ENCODE measurements around the gene PKD2. TPM values are rescaled to one million over a fixed set of nuclear protein-coding genes. Genes with fewer than 3 reads are reported as not detected.

Gene PKD2
- total RNA-seq, 1 donor from 2014 or later: 40.4 TPM

GRCh38 chr4:88006956-88007303 is 505 bp upstream of the PKD2 start:
- TF ChIP-seq EZH2 (IDR thresholded peaks at IDR 0.05) (no peak), CTCF (IDR thresholded peaks at IDR 0.05) (no peak), EZH2phosphoT487 (IDR thresholded peaks at IDR 0.05) (no peak)
- Histone ChIP-seq H3K79me2 (ENCODE audit: low read depth) (peaks cover 42% of the 10 kb centered on the region), H3K4me3 (peak overlapping the region; percentile 65)

DNA sequence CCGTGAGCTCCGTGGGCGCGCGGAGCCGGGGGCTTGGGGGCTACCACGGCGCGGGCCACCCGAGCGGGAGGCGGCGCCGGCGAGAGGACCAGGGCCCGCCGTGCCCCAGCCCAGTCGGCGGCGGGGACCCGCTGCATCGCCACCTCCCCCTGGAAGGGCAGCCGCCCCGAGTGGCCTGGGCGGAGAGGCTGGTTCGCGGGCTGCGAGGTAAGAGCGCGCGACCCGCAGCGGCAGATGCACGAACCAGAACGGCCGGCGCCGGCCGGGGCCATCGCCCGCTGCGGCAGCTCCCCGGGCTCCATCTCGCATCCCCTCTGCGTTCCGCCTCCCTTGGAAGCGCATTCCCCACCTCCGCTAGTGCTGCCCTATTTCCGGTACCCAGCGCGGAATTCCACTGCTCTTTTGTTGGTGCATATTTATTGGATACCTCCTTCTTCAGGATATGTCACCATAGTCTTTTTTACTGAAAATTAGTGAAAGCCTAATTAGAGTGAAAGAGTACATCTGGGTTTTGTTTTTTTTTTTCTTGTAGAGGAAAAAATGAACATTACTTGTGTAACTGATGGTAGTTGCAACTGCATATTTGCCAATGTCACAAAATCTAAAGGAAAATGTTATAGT is 797 bp downstream of the PKD2 start:
- Mint-ChIP-seq H3K36me3 (peaks cover 10% of the 10 kb centered on the region), H3K4me1 (peaks cover 45% of the 10 kb centered on the region), H3K27ac (peak overlapping the region; percentile 92), H3K9me3 (peaks cover 2% of the 10 kb centered on the region), H3K4me3 (peak overlapping the region; percentile 98), H3K27me3 (ENCODE audit: insufficient read depth, low read depth) (peaks cover 10% of the 10 kb centered on the region)
- peaks cover 34% of the 10 kb centered on the region for H3K4me1 ChIP-seq
- TF ChIP-seq EZH2 (IDR thresholded peaks at IDR 0.05): no peak
- no peak for TF ChIP-seq EZH2phosphoT487 (IDR thresholded peaks at IDR 0.05)
- no peak for TF ChIP-seq CTCF (IDR thresholded peaks at IDR 0.05)
- peak overlapping the region; percentile 60 for H3K9ac ChIP-seq
- H3K4me3 ChIP-seq: peak overlapping the region; percentile 65
- peak; percentile 75 for DNase-seq (ENCODE audit: low spot score)
- H3K9me3 ChIP-seq (ENCODE audit: low read depth): no peaks in the 10 kb centered on the region
- peak overlapping the region; percentile 78 for H2AFZ ChIP-seq (replicated peaks)
- H3K27me3 ChIP-seq: peaks cover 22% of the 10 kb centered on the region
- H3K27ac ChIP-seq: no peak overlapping the region
- H3K36me3 ChIP-seq: no peaks in the 10 kb centered on the region
- peaks cover 55% of the 10 kb centered on the region for H3K79me2 ChIP-seq (ENCODE audit: low read depth)
- H3F3A ChIP-seq (ENCODE audit: low read depth): peaks cover 10% of the 10 kb centered on the region
- H4K20me1 ChIP-seq (ENCODE audit: low read depth): peaks cover 50% of the 10 kb centered on the region
- H3K4me2 ChIP-seq: peak overlapping the region; percentile 92

More at GRCh38 chr4:88006956-88007303, 505 bp upstream of the PKD2 start:
- peaks cover 32% of the 10 kb centered on the region for H3K4me1 Mint-ChIP-seq
- H3K27me3 ChIP-seq: peaks cover 22% of the 10 kb centered on the region
- peaks cover 10% of the 10 kb centered on the region for H3F3A ChIP-seq (ENCODE audit: low read depth)
- H3K9ac ChIP-seq: no peak overlapping the region
- peak overlapping the region; percentile 81 for H3K4me2 ChIP-seq
- peaks cover 5% of the 10 kb centered on the region for H3K36me3 Mint-ChIP-seq
- no peaks in the 10 kb centered on the region for H3K9me3 ChIP-seq (ENCODE audit: low read depth)
- DNase-seq (ENCODE audit: low spot score): no peak
- H3K4me1 ChIP-seq: peaks cover 24% of the 10 kb centered on the region
- no peak overlapping the region for H3K27ac ChIP-seq
- H3K27me3 Mint-ChIP-seq (ENCODE audit: insufficient read depth, low read depth): peaks cover 10% of the 10 kb centered on the region
- H2AFZ ChIP-seq (replicated peaks): peak overlapping the region; percentile 91
- H3K4me3 Mint-ChIP-seq: peak overlapping the region; percentile 94
- H4K20me1 ChIP-seq (ENCODE audit: low read depth): peaks cover 37% of the 10 kb centered on the region
- no peaks in the 10 kb centered on the region for H3K36me3 ChIP-seq
- H3K9me3 Mint-ChIP-seq: peaks cover 2% of the 10 kb centered on the region
- peak overlapping the region; percentile 75 for H3K27ac Mint-ChIP-seq

DNA sequence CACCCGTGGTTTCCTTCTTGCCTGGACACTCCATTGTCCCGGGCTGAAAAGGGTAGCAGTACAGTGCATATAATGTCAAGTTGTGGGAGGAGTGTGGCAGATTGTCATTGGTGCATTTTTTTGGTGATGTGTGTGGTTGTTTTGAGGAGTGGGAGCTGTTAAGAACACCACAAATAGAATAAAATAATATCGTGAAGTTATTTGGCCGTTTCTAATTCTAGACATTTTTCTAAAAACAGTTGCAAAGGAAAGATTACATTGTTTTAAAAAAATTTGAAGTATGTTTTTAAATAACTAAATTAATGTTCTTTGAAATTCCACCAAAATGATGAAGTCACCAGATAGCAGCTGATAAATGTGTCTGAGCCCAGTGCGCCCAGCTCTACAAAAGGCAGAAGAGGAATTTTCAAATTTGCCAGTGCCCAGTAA is 1.3 kb downstream of the PKD2 start:
- peaks cover 10% of the 10 kb centered on the region for H3F3A ChIP-seq (ENCODE audit: low read depth)
- H3K9me3 ChIP-seq (ENCODE audit: low read depth): no peaks in the 10 kb centered on the region
- H2AFZ ChIP-seq (replicated peaks): no peak overlapping the region
- no peak for DNase-seq (ENCODE audit: low spot score)
- H3K9me3 Mint-ChIP-seq: peaks cover 3% of the 10 kb centered on the region
- H3K27ac Mint-ChIP-seq: peak overlapping the region; percentile 92
- peaks cover 55% of the 10 kb centered on the region for H4K20me1 ChIP-seq (ENCODE audit: low read depth)
- H3K4me3 Mint-ChIP-seq: peak overlapping the region; percentile 98
- H3K4me1 Mint-ChIP-seq: peaks cover 47% of the 10 kb centered on the region
- H3K27ac ChIP-seq: no peak overlapping the region
- no peaks in the 10 kb centered on the region for H3K36me3 ChIP-seq
- peaks cover 10% of the 10 kb centered on the region for H3K27me3 Mint-ChIP-seq (ENCODE audit: insufficient read depth, low read depth)
- H3K4me2 ChIP-seq: peak overlapping the region; percentile 92
- H3K9ac ChIP-seq: peak overlapping the region; percentile 60
- peaks cover 60% of the 10 kb centered on the region for H3K79me2 ChIP-seq (ENCODE audit: low read depth)
- H3K4me1 ChIP-seq: peaks cover 34% of the 10 kb centered on the region
- TF ChIP-seq CTCF (IDR thresholded peaks at IDR 0.05): no peak
- TF ChIP-seq EZH2 (IDR thresholded peaks at IDR 0.05): no peak
- no peak for TF ChIP-seq EZH2phosphoT487 (IDR thresholded peaks at IDR 0.05)
- peak overlapping the region; percentile 65 for H3K4me3 ChIP-seq
- peaks cover 12% of the 10 kb centered on the region for H3K36me3 Mint-ChIP-seq
- peaks cover 22% of the 10 kb centered on the region for H3K27me3 ChIP-seq

Data from neural progenitor cell (in vitro differentiated cells).